Type B pancreatic cell (in vitro differentiated cells): Measurements from ENCODE around the gene B3GALT4. TPM values are rescaled to one million over a fixed set of nuclear protein-coding genes. Genes with fewer than 3 reads are reported as not detected.

Experiments
- DNase-seq: peaks from one replicate; pipeline ENCODE4 v3.0.0; 2021; ENCODE audit warnings: mixed read lengths; ENCODE audit not compliant: unreplicated experiment; ENCODE audit errors: extremely low spot score
- H3K27ac Mint-ChIP-seq: 2 replicates; pipeline ENCODE4 v1.8.0; 2021; ENCODE audit warnings: mild to moderate bottlenecking, mixed read lengths
- H3K27me3 Mint-ChIP-seq: 2 replicates; pipeline ENCODE4 v1.8.0; 2021; ENCODE audit warnings: mixed read lengths
- H3K36me3 Mint-ChIP-seq: 2 replicates; pipeline ENCODE4 v1.8.0; 2021; ENCODE audit warnings: mixed read lengths
- H3K4me1 Mint-ChIP-seq: one replicate; pipeline ENCODE4 v1.8.0; 2021; ENCODE audit warnings: mixed read lengths; ENCODE audit not compliant: unreplicated experiment
- H3K4me3 Mint-ChIP-seq: 2 replicates; pipeline ENCODE4 v1.8.0; 2021; ENCODE audit warnings: mild to moderate bottlenecking, mixed read lengths
- H3K9me3 Mint-ChIP-seq: 2 replicates; pipeline ENCODE4 v1.8.0; 2021; ENCODE audit warnings: mixed read lengths
- total RNA-seq: library from RNA; stranded (reverse); gene quantifications from 2 replicates; pipeline ENCODE4 v1.2.1, GENCODE V29; 2021; ENCODE audit warnings: low replicate concordance
- TF ChIP-seq, protein P1 (sequence below): fragments of 200-600 bp; sonication (generic); conservative IDR thresholded peaks from 2 replicates; pipeline ENCODE4 v1.5.0; 2021; ENCODE audit warnings: antibody characterized with exemption, mild to moderate bottlenecking

B3GALT4 gene
- total RNA-seq, 1 donor from 2014 or later = 10.1 TPM

DNA sequence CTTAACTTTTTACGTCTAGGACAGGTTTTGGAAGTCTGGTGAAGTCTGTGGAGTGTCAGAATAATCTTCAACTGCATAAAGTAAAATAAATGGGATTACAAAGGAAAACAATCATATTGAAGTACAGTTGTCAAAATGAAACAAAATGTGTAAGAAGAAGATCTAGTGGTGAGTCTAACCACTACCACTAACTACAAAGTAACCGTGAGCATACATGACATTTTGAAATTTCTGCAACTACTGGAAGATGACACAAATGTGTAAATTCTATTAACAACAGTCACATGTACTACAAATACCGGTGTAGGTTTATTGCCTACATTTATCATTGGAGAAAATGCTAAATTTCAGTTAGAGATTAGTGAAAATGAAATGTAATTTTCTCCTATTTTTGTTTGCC, 35.0 kb upstream of the B3GALT4 start:
- DNase-seq = no peak
- no peaks in the 10 kb centered on the region for H3K36me3 Mint-ChIP-seq
- TF ChIP-seq, protein P1, sequence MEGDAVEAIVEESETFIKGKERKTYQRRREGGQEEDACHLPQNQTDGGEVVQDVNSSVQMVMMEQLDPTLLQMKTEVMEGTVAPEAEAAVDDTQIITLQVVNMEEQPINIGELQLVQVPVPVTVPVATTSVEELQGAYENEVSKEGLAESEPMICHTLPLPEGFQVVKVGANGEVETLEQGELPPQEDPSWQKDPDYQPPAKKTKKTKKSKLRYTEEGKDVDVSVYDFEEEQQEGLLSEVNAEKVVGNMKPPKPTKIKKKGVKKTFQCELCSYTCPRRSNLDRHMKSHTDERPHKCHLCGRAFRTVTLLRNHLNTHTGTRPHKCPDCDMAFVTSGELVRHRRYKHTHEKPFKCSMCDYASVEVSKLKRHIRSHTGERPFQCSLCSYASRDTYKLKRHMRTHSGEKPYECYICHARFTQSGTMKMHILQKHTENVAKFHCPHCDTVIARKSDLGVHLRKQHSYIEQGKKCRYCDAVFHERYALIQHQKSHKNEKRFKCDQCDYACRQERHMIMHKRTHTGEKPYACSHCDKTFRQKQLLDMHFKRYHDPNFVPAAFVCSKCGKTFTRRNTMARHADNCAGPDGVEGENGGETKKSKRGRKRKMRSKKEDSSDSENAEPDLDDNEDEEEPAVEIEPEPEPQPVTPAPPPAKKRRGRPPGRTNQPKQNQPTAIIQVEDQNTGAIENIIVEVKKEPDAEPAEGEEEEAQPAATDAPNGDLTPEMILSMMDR = no peak

DNA sequence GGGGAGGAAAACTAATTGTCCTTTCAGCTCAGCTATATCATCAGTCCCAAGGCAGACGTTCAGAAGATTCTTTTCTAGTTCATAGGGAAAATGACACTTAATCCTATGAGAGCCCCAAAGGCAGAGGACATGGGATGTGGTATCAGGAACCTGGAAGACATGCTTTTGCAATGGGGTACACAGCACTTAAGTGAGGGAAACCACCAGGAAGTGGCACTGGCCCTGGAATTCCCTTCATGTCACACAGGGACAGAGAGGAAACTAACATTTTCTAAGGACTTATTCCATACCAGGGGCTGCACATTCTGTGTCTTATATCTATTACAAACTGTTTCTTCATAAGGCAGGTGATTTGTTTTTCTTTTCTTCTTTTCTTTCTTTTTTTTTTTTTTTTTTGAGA, 33.4 kb upstream of the B3GALT4 start:
- DNase-seq = no peak
- Mint-ChIP-seq H3K27ac (no peak overlapping the region), H3K9me3 (no peaks in the 10 kb centered on the region), H3K36me3 (no peaks in the 10 kb centered on the region), H3K4me1 (peaks cover 2% of the 10 kb centered on the region), H3K4me3 (no peak overlapping the region), H3K27me3 (peaks cover 36% of the 10 kb centered on the region)
- TF ChIP-seq, protein P1 = no peak

More for the DNA sequence above, 35.0 kb upstream of the B3GALT4 start:
- Mint-ChIP-seq H3K27ac (no peak overlapping the region), H3K4me1 (no peaks in the 10 kb centered on the region), H3K4me3 (no peak overlapping the region), H3K9me3 (no peaks in the 10 kb centered on the region), H3K27me3 (peaks cover 40% of the 10 kb centered on the region)

DNA sequence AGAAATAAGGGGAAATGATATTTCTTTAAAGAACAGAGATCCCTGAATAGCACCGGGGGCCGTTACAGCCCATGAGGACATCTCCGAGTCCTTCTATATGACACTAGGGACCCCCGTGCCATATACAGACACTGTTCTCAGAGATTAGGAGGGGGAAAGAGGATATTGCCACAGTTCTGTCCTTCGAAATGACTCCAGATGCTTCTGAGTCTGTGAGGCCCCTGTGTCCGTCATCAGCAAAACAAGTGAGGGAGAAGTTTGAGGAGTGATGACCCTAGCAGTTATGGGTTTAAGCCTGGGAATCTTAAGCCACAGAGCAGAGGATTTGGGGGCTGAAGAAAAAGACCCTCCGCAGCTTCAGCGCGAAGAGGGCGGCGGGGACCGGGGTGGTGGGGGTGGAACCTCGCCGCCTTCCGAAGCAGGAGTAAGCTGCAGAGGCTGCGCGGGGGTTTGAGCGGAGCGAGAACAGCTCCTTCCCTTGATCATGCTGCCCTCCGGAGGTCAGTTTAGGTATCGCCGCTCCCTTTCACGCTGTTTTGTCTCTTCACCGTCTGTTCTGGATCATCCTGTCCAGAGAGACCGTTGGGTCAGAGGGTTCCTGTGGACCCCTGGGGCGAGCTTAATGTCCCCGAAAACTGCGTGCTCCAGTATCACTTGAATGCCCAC, 28.8 kb upstream of the B3GALT4 start:
- H3K4me1 Mint-ChIP-seq = peaks cover 28% of the 10 kb centered on the region
- TF ChIP-seq, protein P1 = peak; percentile 98
- peaks cover 16% of the 10 kb centered on the region for H3K36me3 Mint-ChIP-seq
- H3K27me3 Mint-ChIP-seq = peaks cover 12% of the 10 kb centered on the region
- H3K9me3 Mint-ChIP-seq = no peaks in the 10 kb centered on the region
- H3K27ac Mint-ChIP-seq = peak overlapping the region; percentile 96
- peak overlapping the region; percentile 95 for H3K4me3 Mint-ChIP-seq
- peak; percentile 95 for DNase-seq

DNA sequence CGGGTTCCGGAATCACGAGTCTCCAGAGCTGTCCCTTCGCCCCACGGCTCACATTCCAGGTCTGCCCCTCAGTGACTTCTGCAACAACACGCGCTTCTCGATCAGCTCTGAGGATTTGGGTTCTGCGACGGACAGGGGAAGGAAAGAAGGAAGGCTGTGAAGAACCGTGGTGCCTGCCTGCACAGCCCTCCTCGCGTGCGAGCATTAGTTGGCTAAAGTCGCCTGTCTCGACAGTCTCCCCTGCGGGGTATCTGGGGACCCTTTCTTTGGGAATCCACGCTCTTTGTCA, 28.3 kb upstream of the B3GALT4 start:
- peaks cover 8% of the 10 kb centered on the region for H3K27me3 Mint-ChIP-seq
- DNase-seq = no peak
- H3K9me3 Mint-ChIP-seq = no peaks in the 10 kb centered on the region
- TF ChIP-seq, protein P1 = peak; percentile 14
- peak overlapping the region; percentile 96 for H3K27ac Mint-ChIP-seq
- H3K4me3 Mint-ChIP-seq = peak overlapping the region; percentile 95
- H3K4me1 Mint-ChIP-seq = peaks cover 28% of the 10 kb centered on the region
- peaks cover 16% of the 10 kb centered on the region for H3K36me3 Mint-ChIP-seq

DNA sequence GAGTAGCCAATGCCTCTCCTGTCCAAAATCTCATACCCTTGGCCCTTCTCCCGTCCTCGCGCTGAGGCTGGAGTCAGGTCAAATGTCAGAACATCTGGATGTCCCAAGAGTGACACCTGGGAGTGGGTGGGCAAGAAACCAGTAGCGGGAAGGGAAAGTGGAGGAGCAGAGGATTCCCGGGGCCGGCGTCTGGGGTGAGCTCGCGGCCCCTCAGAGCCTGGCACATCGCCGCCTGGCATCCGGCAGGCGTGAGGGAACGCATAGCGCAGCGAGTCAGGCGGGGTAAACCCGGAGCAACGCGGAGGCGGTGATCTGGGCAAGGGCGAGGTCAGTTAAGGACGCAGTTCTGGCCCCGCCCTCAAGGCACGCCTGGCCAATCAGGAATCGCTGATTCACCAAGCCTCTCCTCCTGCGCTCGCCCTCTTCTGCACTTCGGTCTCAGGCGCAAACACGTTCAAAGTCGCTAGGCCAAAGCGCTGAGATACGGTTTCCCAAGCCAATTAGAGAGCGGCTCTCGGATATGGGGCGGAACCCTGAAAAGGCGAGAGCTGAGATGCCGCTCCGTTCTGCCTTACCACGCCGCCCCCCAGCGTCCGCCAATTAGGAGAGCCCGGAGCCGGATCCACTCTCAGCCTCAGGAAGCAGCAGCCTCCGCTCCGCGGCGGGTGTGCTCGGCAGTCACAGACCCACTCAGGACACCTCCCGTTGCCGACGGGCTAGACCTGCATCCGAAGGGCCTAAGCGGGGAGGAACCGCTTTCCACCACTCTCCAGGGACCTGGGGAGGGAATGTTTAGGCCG, 27.8 kb upstream of the B3GALT4 start:
- Mint-ChIP-seq H3K27ac (peak overlapping the region; percentile 96), H3K27me3 (peaks cover 8% of the 10 kb centered on the region)

More for the DNA sequence above, 27.8 kb upstream of the B3GALT4 start:
- Mint-ChIP-seq H3K4me3 (peak overlapping the region; percentile 95), H3K4me1 (peaks cover 28% of the 10 kb centered on the region), H3K9me3 (no peaks in the 10 kb centered on the region), H3K36me3 (peaks cover 16% of the 10 kb centered on the region)
- TF ChIP-seq, protein P1 = no peak
- DNase-seq = peak; percentile 95
